IMR-90 (cell line): ENCODE measurements around the gene CLDN15. TPM values are rescaled to one million over a fixed set of nuclear protein-coding genes. Genes with fewer than 3 reads are reported as not detected.

Source experiments
- ATAC-seq: fragments of 200-7000 bp; cut with Tn5 transposase; 2 replicates; pipeline ENCODE4 v1.9.1; 2020; ENCODE audit warnings: low read depth, mild to moderate bottlenecking, moderate library complexity
- BruUV-seq: library from RNA; stranded (reverse); fragments of 400-500 nt; replicated peaks from 2 replicates; lab custom pipeline; 2021; lab: Mats Ljungman, UMichigan
- CTCF ChIA-PET: fragments of 300-600 bp; formaldehyde crosslinking; extraction: SDS; loops from one replicate; lab custom pipeline; 2021; ENCODE audit warnings: antibody characterized with exemption; lab: Yijun Ruan, JAX
- POLR2A ChIA-PET: fragments of 300-600 bp; sonication (Branson Sonifier 250); formaldehyde crosslinking; loops from one replicate; lab custom pipeline; 2022; ENCODE audit warnings: antibody characterized with exemption; ENCODE audit not compliant: unreplicated experiment; lab: Charles Lee
- DNase-seq: peaks from one replicate; pipeline ENCODE4 v3.0.0; 2013
- H2AFZ ChIP-seq: replicated peaks from 2 replicates; pipeline ENCODE3; 2013; ENCODE audit warnings: low read length, mild to moderate bottlenecking; ENCODE audit not compliant: poor library complexity
- H2AK5ac ChIP-seq: 2 replicates; pipeline ENCODE4 v1.6.1; 2013; ENCODE audit warnings: low read depth, low read length, inconsistent platforms
- H2AK9ac ChIP-seq: replicated peaks from 2 replicates; pipeline ENCODE3; 2013; ENCODE audit warnings: mild to moderate bottlenecking, low read depth, low read length, moderate library complexity; ENCODE audit not compliant: poor library complexity
- H2BK120ac ChIP-seq: 2 replicates; pipeline ENCODE4 v1.6.1; 2013; ENCODE audit warnings: low read depth, low read length, inconsistent platforms
- H2BK15ac ChIP-seq: 3 replicates; pipeline ENCODE4 v1.6.1; 2013; ENCODE audit warnings: low read depth, low read length, inconsistent platforms
- H2BK20ac ChIP-seq: 2 replicates; pipeline ENCODE4 v1.6.1; 2013; ENCODE audit warnings: low read depth, mild to moderate bottlenecking, inconsistent platforms, low read length, moderate library complexity
- H2BK5ac ChIP-seq: 2 replicates; pipeline ENCODE4 v1.6.1; 2013; ENCODE audit warnings: mild to moderate bottlenecking, low read depth, low read length, inconsistent platforms; ENCODE audit not compliant: poor library complexity, severe bottlenecking
- H3K14ac ChIP-seq: replicated peaks from 2 replicates; pipeline ENCODE4 v1.6.1; 2013; ENCODE audit warnings: low read depth, low read length, inconsistent platforms
- H3K18ac ChIP-seq: 2 replicates; pipeline ENCODE4 v1.6.1; 2013; ENCODE audit warnings: low read depth, low read length, control low read depth
- H3K23ac ChIP-seq: 2 replicates; pipeline ENCODE4 v1.6.1; 2013; ENCODE audit warnings: low read depth, low read length, inconsistent platforms
- H3K27ac ChIP-seq: 2 replicates; pipeline ENCODE4 v1.5.1; 2013; ENCODE audit warnings: mild to moderate bottlenecking, control low read depth, low read length; ENCODE audit not compliant: insufficient read depth
- H3K27me3 ChIP-seq: 2 replicates; pipeline ENCODE4 v1.6.1; 2013; ENCODE audit warnings: low read length; ENCODE audit not compliant: control insufficient read depth, insufficient read depth
- H3K36me3 ChIP-seq: 2 replicates; pipeline ENCODE4 v1.6.1; 2013; ENCODE audit warnings: low read length, mixed read lengths; ENCODE audit not compliant: control insufficient read depth, insufficient read depth
- H3K4ac ChIP-seq: 2 replicates; pipeline ENCODE4 v1.6.1; 2013; ENCODE audit warnings: low read depth, low read length, inconsistent platforms
- H3K4me1 ChIP-seq: 2 replicates; pipeline ENCODE4 v1.6.1; 2013; ENCODE audit warnings: low read length, mixed read lengths; ENCODE audit not compliant: control insufficient read depth, insufficient read depth
- H3K4me2 ChIP-seq: 2 replicates; pipeline ENCODE4 v1.6.1; 2013; ENCODE audit warnings: low read depth, mild to moderate bottlenecking, control low read depth, low read length, moderate library complexity
- H3K4me3 ChIP-seq: 2 replicates; pipeline ENCODE4 v1.5.1; 2013; ENCODE audit warnings: low read depth, mild to moderate bottlenecking, control low read depth, low read length, moderate library complexity; ENCODE audit not compliant: insufficient read depth
- H3K56ac ChIP-seq: 2 replicates; pipeline ENCODE4 v1.6.1; 2013; ENCODE audit warnings: low read length, inconsistent platforms; ENCODE audit not compliant: insufficient read depth; ENCODE audit errors: extremely low read depth
- H3K79me1 ChIP-seq, 2 experiments: 2 replicates each; pipeline ENCODE4 v1.6.1; 2013; ENCODE audit warnings: low read length in 2 of 2, inconsistent platforms in 1 of 2, low read depth in 1 of 2
- H3K9ac ChIP-seq: 2 replicates; pipeline ENCODE4 v1.6.1; 2013; ENCODE audit warnings: low read depth, low read length, control low read depth
- H3K9me1 ChIP-seq: 2 replicates; pipeline ENCODE4 v1.6.1; 2013; ENCODE audit warnings: low read length, inconsistent platforms; ENCODE audit not compliant: insufficient read depth
- H3K9me3 ChIP-seq: 2 replicates; pipeline ENCODE4 v1.6.1; 2013; ENCODE audit warnings: low read length; ENCODE audit not compliant: control insufficient read depth, insufficient read depth
- H4K20me1 ChIP-seq: 2 replicates; pipeline ENCODE4 v1.6.1; 2013; ENCODE audit warnings: low read length, inconsistent platforms; ENCODE audit not compliant: insufficient read depth
- H4K5ac ChIP-seq: 2 replicates; pipeline ENCODE4 v1.6.1; 2013; ENCODE audit warnings: mild to moderate bottlenecking, low read depth, low read length, control low read depth
- H4K8ac ChIP-seq, 2 experiments: 2 replicates each; pipeline ENCODE4 v1.6.1; 2013; ENCODE audit warnings: low read depth in 2 of 2, low read length in 2 of 2, control low read depth in 1 of 2, inconsistent platforms in 1 of 2
- H4K91ac ChIP-seq: 2 replicates; pipeline ENCODE4 v1.6.1; 2013; ENCODE audit warnings: low read depth, low read length, inconsistent platforms; ENCODE audit not compliant: insufficient read depth
- CHD1 ChIP-seq: IDR thresholded peaks from 2 replicates; pipeline ENCODE4 v1.6.1; 2012; ENCODE audit warnings: low read depth, low read length, improper control_type of control experiment
- CTCF ChIP-seq: conservative IDR thresholded peaks from 2 replicates; pipeline ENCODE4 v1.5.1; 2012; ENCODE audit warnings: mild to moderate bottlenecking, low read depth, low read length, improper control_type of control experiment
- ELK1 ChIP-seq: fragments of 150-350 bp; IDR thresholded peaks from 2 replicates; pipeline ENCODE4 v1.6.1; 2016; ENCODE audit warnings: low read depth, mild to moderate bottlenecking, low read length, moderate library complexity, borderline replicate concordance
- FOS ChIP-seq: fragments of 150-350 bp; IDR thresholded peaks from 2 replicates; pipeline ENCODE4 v1.6.1; 2016; ENCODE audit warnings: low read depth, low read length
- MAFK ChIP-seq: IDR thresholded peaks from 2 replicates; pipeline ENCODE4 v1.6.1; 2012; ENCODE audit warnings: low read depth, low read length, improper control_type of control experiment
- MAZ ChIP-seq: IDR thresholded peaks from 2 replicates; pipeline ENCODE4 v1.6.1; 2012; ENCODE audit warnings: low read depth, mild to moderate bottlenecking, low read length, improper control_type of control experiment, moderate library complexity, borderline replicate concordance
- MXI1 ChIP-seq: IDR thresholded peaks from 2 replicates; pipeline ENCODE4 v1.6.1; 2012; ENCODE audit warnings: low read depth, mild to moderate bottlenecking, low read length, moderate library complexity, borderline replicate concordance
- NFE2L2 ChIP-seq: fragments of 150-350 bp; IDR thresholded peaks from 2 replicates; pipeline ENCODE4 v1.6.1; 2016; ENCODE audit warnings: low read depth, mild to moderate bottlenecking, low read length
- POLR2A ChIP-seq: IDR thresholded peaks from 2 replicates; pipeline ENCODE4 v1.6.1; 2012; ENCODE audit warnings: mild to moderate bottlenecking, low read depth, low read length
- RAD21 ChIP-seq: IDR thresholded peaks from 2 replicates; pipeline ENCODE4 v1.6.1; 2012; ENCODE audit warnings: low read length, improper control_type of control experiment
- RCOR1 ChIP-seq: IDR thresholded peaks from 2 replicates; pipeline ENCODE4 v1.6.1; 2012; ENCODE audit warnings: mild to moderate bottlenecking, low read length, improper control_type of control experiment; ENCODE audit not compliant: insufficient replicate concordance
- RFX5 ChIP-seq: IDR thresholded peaks from 2 replicates; pipeline ENCODE4 v1.8.0; 2012; ENCODE audit warnings: low read depth, mild to moderate bottlenecking, low read length, moderate library complexity
- SMC3 ChIP-seq: fragments of 150-350 bp; IDR thresholded peaks from 2 replicates; pipeline ENCODE4 v1.6.1; 2016; ENCODE audit warnings: low read depth, mild to moderate bottlenecking, antibody characterized with exemption, low read length, moderate library complexity
- USF2 ChIP-seq: fragments of 150-350 bp; IDR thresholded peaks from 2 replicates; pipeline ENCODE4 v1.6.1; 2017; ENCODE audit warnings: mild to moderate bottlenecking, antibody characterized with exemption, low read length, low read depth
- WGBS, 2 experiments: methylation state at CpG; one replicate each; pipeline versions ENCODE4 v1.1.5 to v1.1.7; 2013; ENCODE audit warnings: missing lambda C conversion rate in 2 of 2; ENCODE audit not compliant: insufficient read length in 1 of 2; ENCODE audit errors: extremely low coverage in 2 of 2; 5-methylcytosine and 5-hydroxymethylcytosine counted together
- dilution Hi-C: fragments of 300-500 bp; cut with HindIII; formaldehyde crosslinking; loops from one replicate; pipeline ENCODE4 v1.14.3; 2018; ENCODE audit warnings: low sequenced_read_pairs; ENCODE audit not compliant: unreplicated experiment
- in situ Hi-C: fragments of 300-500 bp; cut with MboI; formaldehyde crosslinking; loops from 3 replicates; pipeline ENCODE4 v1.14.3; 2019; ENCODE audit warnings: low sequenced_read_pairs, inconsistent platforms, mixed read lengths
- intact Hi-C: fragments of 100-400 bp; cut with micrococcal nuclease; formaldehyde crosslinking; loops from 2 replicates; pipeline ENCODE4 v1.10.0; 2022
- polyA plus RNA-seq, 3 experiments: library from polyadenylated mRNA; depleted of rRNA; stranded (reverse); fragments of >200 nt; gene quantifications; 2 replicates each; pipeline ENCODE4 v1.2.3, GENCODE V29; 2012; ENCODE audit warnings: low replicate concordance in 1 of 3
- total RNA-seq: library from RNA; depleted of rRNA; stranded (reverse); fragments of >200 nt; gene quantifications from 2 replicates; pipeline ENCODE4 v1.2.3, GENCODE V29; 2012

CLDN15 gene
- total and polyA plus RNA-seq, 2 of the 4 experiments (the other 2 are of a cell fraction), result 0.72 to 5.4 TPM

GRCh38 chr7:101238226-101239182 lies 902 bp upstream of the CLDN15 start:
- ATAC-seq, result no peak; the same call in none of the 2 replicates
- Histone ChIP-seq H3K4me3 (no peak overlapping the region), H2BK120ac (no peak overlapping the region), H2BK20ac (no peak overlapping the region), H3K9me1 (no peaks in the 10 kb centered on the region; the same call in 1 of the 2 replicates), H3K36me3 (peaks cover 34% of the 10 kb centered on the region), H3K79me1 (peaks cover 6 to 38% of the 10 kb centered on the region in 2 experiments), H3K56ac (no peak overlapping the region), H2AFZ (no peak overlapping the region), H4K8ac (no peak overlapping the region), H3K23ac (no peak overlapping the region), H3K4ac (peak overlapping the region; percentile 25; the same call in 1 of the 2 replicates), H3K18ac (no peak overlapping the region), H3K9ac (no peak overlapping the region), H3K27me3 (no peaks in the 10 kb centered on the region), H4K91ac (no peak overlapping the region), H2AK9ac (peak overlapping the region; percentile 95), H2BK5ac (no peak overlapping the region), H3K4me1 (peaks cover 5% of the 10 kb centered on the region), H4K5ac (no peak overlapping the region), H3K4me2 (no peak overlapping the region), H2BK15ac (no peak overlapping the region), H2AK5ac (0 out of 2 replicates have a peak overlapping the region, but pooled peaks have one; percentile 8), H3K9me3 (no peaks in the 10 kb centered on the region), H4K20me1 (peaks cover 10% of the 10 kb centered on the region), H3K27ac (peak overlapping the region; percentile 12; the same call in 1 of the 2 replicates), H3K14ac (0 out of 2 replicates have a peak overlapping the region, but pooled peaks have one; percentile 5)
- ChIA-PET CTCF (no interaction called here), POLR2A (no interaction called here)
- no TSS peak for BruUV-seq
- 75% methylated on average over 5 of the region's 28 CpGs; no CpG with 5 or more reads in 1 of the 2 experiments for WGBS, 2 experiments
- in situ Hi-C loops, result no loop called here
- intact Hi-C loops, result no loop called here
- dilution Hi-C loops, result no loop called here
- DNase-seq, result no peak
- TF ChIP-seq RFX5, result no peak
- no peak for TF ChIP-seq USF2
- TF ChIP-seq RCOR1, result no peak
- no peak for TF ChIP-seq SMC3
- no peak for TF ChIP-seq CTCF
- TF ChIP-seq MAFK, result no peak
- TF ChIP-seq CHD1, result no peak
- TF ChIP-seq FOS, result no peak
- no peak for TF ChIP-seq ELK1
- no peak for TF ChIP-seq MAZ
- no peak for TF ChIP-seq POLR2A
- TF ChIP-seq MXI1, result no peak
- no peak for TF ChIP-seq NFE2L2
- no peak for TF ChIP-seq RAD21
